Adrenal gland (tissue), 12 donors: ENCODE results near the gene UVRAG. TPM values are rescaled to one million over a fixed set of nuclear protein-coding genes. Genes with fewer than 3 reads are reported as not detected.

ENCODE experiments used
- DNase-seq, 7 donors: peaks; one replicate each; pipeline ENCODE4 v3.0.0-alpha.2; 2019 to 2020
- H3K27ac ChIP-seq, 5 donors: fragments of 200-600 bp; sonication (generic) in 4 of 5; 1 replicate in 3 of 5; 2 replicates in 2 of 5; pipeline versions ENCODE4 v1.5.1 to v1.8.0; 2016 to 2020; ENCODE audit warnings: mild to moderate bottlenecking in 1 of 5
- H3K27me3 ChIP-seq: fragments of 200-600 bp; 2 replicates; pipeline ENCODE4 v1.8.0; 2021
- H3K36me3 ChIP-seq, 2 donors: fragments of 200-600 bp; replicated peaks in 1 of 2; 1 replicate in 1 of 2; 2 replicates in 1 of 2; pipeline versions ENCODE4 v1.5.1 to v1.8.0; 2018 to 2022
- H3K4me1 ChIP-seq, 2 donors: fragments of 200-600 bp; replicated peaks in 1 of 2; 1 replicate in 1 of 2; 2 replicates in 1 of 2; pipeline versions ENCODE4 v1.5.1 to v1.8.0; 2018 to 2021
- H3K4me3 ChIP-seq, 4 donors: fragments of 200-600 bp; sonication (generic) in 3 of 4; one replicate each; pipeline ENCODE4 v1.5.1; 2016 to 2018
- H3K9me3 ChIP-seq, 3 donors: fragments of 200-600 bp; sonication (generic) in 1 of 3; replicated peaks in 1 of 3; 1 replicate in 2 of 3; 2 replicates in 1 of 3; pipeline versions ENCODE4 v1.5.1 to v1.8.0; 2016 to 2021
- CTCF ChIP-seq, 6 experiments: fragments of 450-650 bp in 4 of 6; fragments of 200-600 bp in 2 of 6; sonication (generic) in 1 of 6; IDR thresholded peaks; 1 replicate in 5 of 6; 2 replicates in 1 of 6; pipeline versions ENCODE4 v1.5.1 to v1.8.0; 2016 to 2021; ENCODE audit warnings: antibody characterized with exemption in 6 of 6, mild to moderate bottlenecking in 2 of 6, moderate library complexity in 1 of 6
- POLR2A ChIP-seq, 2 donors: fragments of 450-650 bp; IDR thresholded peaks; one replicate each; pipeline ENCODE4 v1.6.1; 2017; ENCODE audit warnings: antibody characterized with exemption in 2 of 2, mild to moderate bottlenecking in 2 of 2, moderate library complexity in 1 of 2
- WGBS, 4 donors: extraction: QIAGEN DNeasy Blood & Tissue Kit in 2 of 4; methylation state at CpG; one replicate each; pipeline versions ENCODE4 v1.1.5 to v1.1.7; 2013 to 2017; 5-methylcytosine and 5-hydroxymethylcytosine counted together
- intact Hi-C, 2 donors: fragments of 100-400 bp; cut with DNase I; formaldehyde crosslinking; loops; one replicate each; pipeline versions ENCODE4 v1.14.1 to v1.15.0; 2022 to 2023
- polyA plus RNA-seq, 3 donors: library from polyadenylated mRNA; stranded (reverse); fragments of 200-250 nt in 2 of 3; fragments of 350-450 nt in 1 of 3; fragmentation: Illumina TruSeq in 1 of 3; extraction: RNeasy Lipid Tissue Mini Kit (QIAGEN cat#74804) in 1 of 3; gene quantifications; one replicate each; pipeline ENCODE4 v1.2.3, GENCODE V29; 2013 to 2014
- total RNA-seq, 9 donors: library from RNA; depleted of rRNA in 4 of 9; stranded (reverse); fragments of >200 nt in 4 of 9; fragments of 120-200 nt in 1 of 9; fragmentation: NEBNext Ultra II Directional in 1 of 9; extraction: Animal tissue kit (Norgen Biotek cat#: 25700) in 1 of 9; gene quantifications; one replicate each; pipeline versions ENCODE4 v1.1.0 to v1.2.4, GENCODE V29; 2013 to 2023
- donor health status: healthy with polysubstance abuse.
- donor health status: Bipolar disorder and iron deficiency.
- donor health status: DM: yes; HTN: yes; CAD: no.
- donor health status: DM: no; HTN: no; CAD: no.
- donor health status: DM: no; HTN: no; CAD: no.
- donor health status: DM: yes; HTN: yes; CAD: no.

The UVRAG gene
- total and polyA plus RNA-seq, 12 donors = 10.9 to 61.4 (median 28.5) TPM

- H3K36me3 ChIP-seq = no peaks in the 10 kb centered on the region
- TF ChIP-seq CTCF (IDR thresholded peaks at IDR 0.05) = no peak
- no peak for TF ChIP-seq POLR2A (IDR thresholded peaks at IDR 0.05)
- no peak for DNase-seq
- no peak overlapping the region for H3K27ac ChIP-seq
- no peaks in the 10 kb centered on the region for H3K27me3 ChIP-seq
- H3K4me3 ChIP-seq = no peak overlapping the region
- no peaks in the 10 kb centered on the region for H3K4me1 ChIP-seq
- intact Hi-C loops = no loop called here
- WGBS, 4 donors = 94 to 100% (median 97%) methylated on average over 2 to 3 of the region's 3 CpGs
- no peaks in the 10 kb centered on the region for H3K9me3 ChIP-seq
Measured at GRCh38 chr11:75789521-75789920, 25.5 kb upstream of the UVRAG start.

- TF ChIP-seq CTCF (IDR thresholded peaks at IDR 0.05) (no peak), POLR2A (IDR thresholded peaks at IDR 0.05) (no peak)
- DNase-seq = no peak
- WGBS, 4 donors = 84 to 100% (median 85%) methylated on average over 2 of the region's 2 CpGs
- Histone ChIP-seq H3K36me3 (no peaks in the 10 kb centered on the region), H3K9me3 (no peaks in the 10 kb centered on the region), H3K4me1 (no peaks in the 10 kb centered on the region), H3K27me3 (no peaks in the 10 kb centered on the region), H3K27ac (no peak overlapping the region), H3K4me3 (no peak overlapping the region)
- intact Hi-C loops = no loop called here
Measured at GRCh38 chr11:75790986-75791385, 24.0 kb upstream of the UVRAG start.

GRCh38 chr11:75792127-75792731 is 22.8 kb upstream of the UVRAG start:
- no peak for DNase-seq
- TF ChIP-seq CTCF (IDR thresholded peaks at IDR 0.05) (no peak), POLR2A (IDR thresholded peaks at IDR 0.05) (no peak)
- 87 to 95% (median 92%) methylated on average over 4 to 6 of the region's 6 CpGs for WGBS, 4 donors

GRCh38 chr11:75792997-75793800 is 21.8 kb upstream of the UVRAG start:
- no peaks in the 10 kb centered on the region for H3K27me3 ChIP-seq
- intact Hi-C loops = no loop called here
- H3K9me3 ChIP-seq = no peaks in the 10 kb centered on the region
- TF ChIP-seq POLR2A (IDR thresholded peaks at IDR 0.05) (no peak), CTCF (IDR thresholded peaks at IDR 0.05) (no peak)
- H3K36me3 ChIP-seq = no peaks in the 10 kb centered on the region
- no peaks in the 10 kb centered on the region for H3K4me1 ChIP-seq
- H3K4me3 ChIP-seq = no peak overlapping the region
- H3K27ac ChIP-seq = no peak overlapping the region
- WGBS, 4 donors = 80 to 91% (median 87%) methylated on average over 9 to 12 of the region's 12 CpGs
- no peak for DNase-seq

More at GRCh38 chr11:75792127-75792731, 22.8 kb upstream of the UVRAG start:
- Histone ChIP-seq H3K4me1 (no peaks in the 10 kb centered on the region), H3K9me3 (no peaks in the 10 kb centered on the region), H3K4me3 (no peak overlapping the region), H3K27me3 (no peaks in the 10 kb centered on the region), H3K27ac (no peak overlapping the region), H3K36me3 (no peaks in the 10 kb centered on the region)
- intact Hi-C loops = no loop called here
